Measurements from ENCODE around the gene DPP10.

Gene DPP10

DNA sequence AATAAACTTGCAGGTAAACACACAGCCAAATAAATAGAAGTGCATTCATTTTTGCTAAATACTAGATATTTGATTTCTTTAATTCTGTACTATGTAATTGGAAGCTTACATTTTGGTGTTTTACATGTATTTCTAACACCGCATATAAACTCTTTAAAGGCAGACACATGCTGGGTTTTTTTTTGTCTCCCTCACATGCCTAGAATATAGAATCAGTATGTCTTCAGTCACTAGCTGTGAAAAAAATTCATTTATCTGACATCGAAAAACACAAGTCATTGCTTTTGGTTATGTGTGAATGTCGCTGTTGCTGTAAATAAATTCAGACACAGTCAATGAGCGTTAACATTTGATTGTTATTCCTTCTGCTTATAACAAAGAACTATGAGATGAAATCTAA is 1101.0 kb downstream of the DPP10 start:
- ChIA-PET CTCF (no interaction called here), POLR2A (no interaction called here)
- TF ChIP-seq ARNT (IDR thresholded peaks at IDR 0.05), result no peak
- TF ChIP-seq SP1 (IDR thresholded peaks at IDR 0.05), result no peak
- no peak for TF ChIP-seq SUZ12 (IDR thresholded peaks at IDR 0.05)
- TF ChIP-seq ELF4 (IDR thresholded peaks at IDR 0.05), result no peak
- DNase-seq (ENCODE audit: extremely low spot score), result no peak

DNA sequence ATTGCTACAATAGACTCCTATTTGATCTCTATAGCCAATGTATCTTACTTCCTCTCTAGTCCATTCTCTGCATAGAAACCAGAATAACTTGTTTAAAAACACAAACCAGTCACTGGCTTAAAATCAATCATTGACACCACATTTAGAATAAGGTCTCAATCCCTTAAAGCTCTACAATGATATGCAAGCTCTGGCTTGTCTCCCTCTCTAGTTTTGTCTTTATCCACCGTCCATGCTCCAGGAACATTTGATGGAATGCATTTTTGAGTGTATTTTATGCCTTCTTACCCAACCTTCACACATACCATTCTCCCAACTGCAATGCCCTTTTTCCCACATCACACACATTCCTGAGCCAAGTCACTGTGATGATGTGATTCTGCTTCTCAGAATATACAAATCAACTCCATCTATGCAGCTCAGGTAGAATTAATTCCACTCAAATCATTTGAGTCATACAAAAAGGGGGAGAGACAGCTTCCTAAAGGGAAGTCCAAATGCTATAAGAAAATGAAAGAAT is 1107.2 kb downstream of the DPP10 start:
- ChIA-PET CTCF (no interaction called here), POLR2A (no interaction called here)
- no peak for DNase-seq (ENCODE audit: extremely low spot score)
- TF ChIP-seq, protein P1, sequence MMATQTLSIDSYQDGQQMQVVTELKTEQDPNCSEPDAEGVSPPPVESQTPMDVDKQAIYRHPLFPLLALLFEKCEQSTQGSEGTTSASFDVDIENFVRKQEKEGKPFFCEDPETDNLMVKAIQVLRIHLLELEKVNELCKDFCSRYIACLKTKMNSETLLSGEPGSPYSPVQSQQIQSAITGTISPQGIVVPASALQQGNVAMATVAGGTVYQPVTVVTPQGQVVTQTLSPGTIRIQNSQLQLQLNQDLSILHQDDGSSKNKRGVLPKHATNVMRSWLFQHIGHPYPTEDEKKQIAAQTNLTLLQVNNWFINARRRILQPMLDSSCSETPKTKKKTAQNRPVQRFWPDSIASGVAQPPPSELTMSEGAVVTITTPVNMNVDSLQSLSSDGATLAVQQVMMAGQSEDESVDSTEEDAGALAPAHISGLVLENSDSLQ (IDR thresholded peaks at IDR 0.05), result no peak
- TF ChIP-seq NFRKB (IDR thresholded peaks at IDR 0.05), result no peak

DNA sequence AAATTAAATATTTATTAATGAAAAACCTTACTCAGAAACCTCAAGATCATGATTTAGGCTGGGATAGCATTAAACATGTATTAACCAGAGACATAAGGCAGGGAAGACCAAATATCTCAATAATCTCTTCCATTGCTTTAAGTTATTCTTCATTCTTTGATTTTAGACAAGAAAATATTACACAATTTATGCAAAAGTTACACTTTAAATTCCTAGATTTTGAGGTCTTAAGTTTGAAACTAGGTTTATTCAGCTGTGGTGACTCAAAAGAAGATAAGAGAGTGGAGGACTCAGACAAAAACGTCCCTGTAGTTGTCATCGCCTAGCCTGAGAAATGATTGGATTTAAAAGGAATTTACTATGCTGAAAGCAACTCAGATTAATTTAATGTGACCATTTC is 1110.3 kb downstream of the DPP10 start:
- POLR2A ChIA-PET, result no interaction called here
- no peak for TF ChIP-seq LEF1 (IDR thresholded peaks at IDR 0.05; ENCODE audit: borderline replicate concordance)
- TF ChIP-seq ELF4 (IDR thresholded peaks at IDR 0.05), result no peak
- no peak for TF ChIP-seq ZNF384 (IDR thresholded peaks at IDR 0.05)
- no peak for TF ChIP-seq FOXA1 (IDR thresholded peaks at IDR 0.05)
- TF ChIP-seq FOXK2 (IDR thresholded peaks at IDR 0.05), result no peak
- no peak for TF ChIP-seq ARNT (IDR thresholded peaks at IDR 0.05)
- TF ChIP-seq TARDBP (IDR thresholded peaks at IDR 0.05), result no peak
- no peak for TF ChIP-seq L3MBTL2 (conservative IDR thresholded peaks at IDR 0.05)
- TF ChIP-seq SP1 (IDR thresholded peaks at IDR 0.05), result no peak
- no peak for TF ChIP-seq CTBP1 (IDR thresholded peaks at IDR 0.05; ENCODE audit: borderline replicate concordance)
- TF ChIP-seq NFRKB (IDR thresholded peaks at IDR 0.05), result no peak
- TF ChIP-seq SUZ12 (IDR thresholded peaks at IDR 0.05), result no peak
- no peak for TF ChIP-seq FOXM1 (IDR thresholded peaks at IDR 0.05; ENCODE audit: borderline replicate concordance)
- TF ChIP-seq HDGF (IDR thresholded peaks at IDR 0.05; ENCODE audit: borderline replicate concordance), result no peak
- TF ChIP-seq, protein P1 (IDR thresholded peaks at IDR 0.05), result no peak
- TF ChIP-seq BHLHE40 (IDR thresholded peaks at IDR 0.05; ENCODE audit: borderline replicate concordance), result no peak
- CTCF ChIA-PET, result no interaction called here
- no peak for DNase-seq (ENCODE audit: extremely low spot score)

DNA sequence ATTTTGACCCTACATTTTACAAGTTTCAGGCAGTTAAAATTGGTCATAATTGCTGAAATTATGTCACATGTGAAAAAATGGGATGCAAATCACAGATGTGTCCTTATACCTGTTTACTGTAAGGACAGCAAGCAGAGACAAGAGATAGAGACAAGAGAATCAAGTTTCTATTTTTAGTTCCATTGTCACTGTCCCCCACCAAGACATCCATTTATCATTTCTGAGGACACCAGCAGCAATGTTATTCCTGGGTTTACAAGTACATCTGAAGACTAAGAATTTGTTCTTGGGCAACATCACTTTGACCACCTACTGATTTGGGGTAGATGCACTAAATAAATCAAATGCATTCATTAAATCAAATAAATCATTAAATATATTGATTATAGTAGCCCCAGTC is 1111.7 kb downstream of the DPP10 start:
- ChIA-PET CTCF (no interaction called here), POLR2A (no interaction called here)
- TF ChIP-seq FOXA1 (IDR thresholded peaks at IDR 0.05), result no peak
- TF ChIP-seq L3MBTL2 (conservative IDR thresholded peaks at IDR 0.05), result no peak
- TF ChIP-seq ZNF384 (IDR thresholded peaks at IDR 0.05), result no peak
- no peak for TF ChIP-seq NFRKB (IDR thresholded peaks at IDR 0.05)
- TF ChIP-seq HDGF (IDR thresholded peaks at IDR 0.05; ENCODE audit: borderline replicate concordance), result no peak
- no peak for TF ChIP-seq TARDBP (IDR thresholded peaks at IDR 0.05)
- no peak for TF ChIP-seq BHLHE40 (IDR thresholded peaks at IDR 0.05; ENCODE audit: borderline replicate concordance)
- TF ChIP-seq ARNT (IDR thresholded peaks at IDR 0.05), result no peak
- TF ChIP-seq, protein P1 (IDR thresholded peaks at IDR 0.05), result no peak
- no peak for TF ChIP-seq LEF1 (IDR thresholded peaks at IDR 0.05; ENCODE audit: borderline replicate concordance)
- TF ChIP-seq FOXK2 (IDR thresholded peaks at IDR 0.05), result no peak
- TF ChIP-seq FOXM1 (IDR thresholded peaks at IDR 0.05; ENCODE audit: borderline replicate concordance), result no peak
- no peak for TF ChIP-seq CTBP1 (IDR thresholded peaks at IDR 0.05; ENCODE audit: borderline replicate concordance)
- no peak for TF ChIP-seq ELF4 (IDR thresholded peaks at IDR 0.05)
- no peak for DNase-seq (ENCODE audit: extremely low spot score)

DNA sequence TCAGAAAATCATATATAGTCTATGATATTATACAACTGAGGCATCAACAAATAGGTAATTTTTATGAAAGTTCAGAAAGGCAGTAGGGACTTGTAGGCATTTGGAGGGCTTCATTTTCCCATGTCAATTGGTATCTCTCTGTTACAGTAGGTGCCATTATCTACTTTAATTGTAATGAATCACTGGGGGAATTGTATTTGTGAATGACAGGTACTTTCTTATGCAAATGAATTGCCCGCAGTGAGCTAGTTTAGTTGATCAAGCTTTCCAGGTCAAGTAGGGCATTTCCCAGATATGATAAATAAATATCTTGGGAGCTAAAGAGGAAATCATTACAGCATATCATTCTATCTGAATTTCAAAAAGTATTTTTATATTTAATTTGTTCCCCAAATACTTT is 1116.3 kb downstream of the DPP10 start:
- no peak for TF ChIP-seq NFRKB (IDR thresholded peaks at IDR 0.05)
- TF ChIP-seq FOXK2 (IDR thresholded peaks at IDR 0.05), result no peak
- no peak for TF ChIP-seq SP1 (IDR thresholded peaks at IDR 0.05)
- no peak for TF ChIP-seq CTBP1 (IDR thresholded peaks at IDR 0.05; ENCODE audit: borderline replicate concordance)
- TF ChIP-seq HDGF (IDR thresholded peaks at IDR 0.05; ENCODE audit: borderline replicate concordance), result no peak
- no peak for TF ChIP-seq SUZ12 (IDR thresholded peaks at IDR 0.05)
- no peak for TF ChIP-seq ARNT (IDR thresholded peaks at IDR 0.05)
- TF ChIP-seq, protein P1 (IDR thresholded peaks at IDR 0.05), result no peak
- no peak for TF ChIP-seq FOXM1 (IDR thresholded peaks at IDR 0.05; ENCODE audit: borderline replicate concordance)
- TF ChIP-seq ZNF384 (IDR thresholded peaks at IDR 0.05), result no peak
- no peak for TF ChIP-seq L3MBTL2 (conservative IDR thresholded peaks at IDR 0.05)
- no peak for TF ChIP-seq LEF1 (IDR thresholded peaks at IDR 0.05; ENCODE audit: borderline replicate concordance)
- no peak for TF ChIP-seq FOXA1 (IDR thresholded peaks at IDR 0.05)
- no peak for TF ChIP-seq TARDBP (IDR thresholded peaks at IDR 0.05)
- no peak for TF ChIP-seq BHLHE40 (IDR thresholded peaks at IDR 0.05; ENCODE audit: borderline replicate concordance)
- TF ChIP-seq ELF4 (IDR thresholded peaks at IDR 0.05), result no peak
- CTCF ChIA-PET, result no interaction called here
- no peak for DNase-seq (ENCODE audit: extremely low spot score)
- POLR2A ChIA-PET, result no interaction called here

DNA sequence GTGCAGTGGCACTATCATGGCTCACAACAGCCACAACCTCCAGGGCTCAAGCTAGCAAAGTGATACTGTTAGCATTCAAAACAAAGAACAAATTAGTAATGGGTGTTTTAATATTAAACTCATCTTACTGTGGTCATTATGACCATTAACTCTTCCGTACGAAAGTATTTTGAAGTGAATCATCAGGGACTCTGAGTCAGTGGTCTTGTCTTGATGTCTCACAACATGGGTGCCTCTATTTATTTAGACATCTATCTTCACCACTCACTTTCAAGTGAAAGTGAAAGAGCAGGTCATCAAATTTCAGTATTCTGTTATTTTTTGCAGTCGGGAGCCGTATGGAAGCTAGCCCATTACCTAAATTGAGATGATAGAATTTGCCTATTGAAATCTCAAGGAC is 1118.2 kb downstream of the DPP10 start:
- DNase-seq (ENCODE audit: extremely low spot score), result no peak
- no peak for TF ChIP-seq SUZ12 (IDR thresholded peaks at IDR 0.05)
- ChIA-PET CTCF (no interaction called here), POLR2A (no interaction called here)
